ENCODE measurements around the gene KCNIP4. TPM values are rescaled to one million over a fixed set of nuclear protein-coding genes. Genes with fewer than 3 reads are reported as not detected.

KCNIP4 gene
- total and polyA plus RNA-seq, 9 of the 15 experiments (the other 6 are each of a cell fraction or from before 2014, with no cell fraction given), result 0.25 to 0.41 TPM; not detected in 7

DNA sequence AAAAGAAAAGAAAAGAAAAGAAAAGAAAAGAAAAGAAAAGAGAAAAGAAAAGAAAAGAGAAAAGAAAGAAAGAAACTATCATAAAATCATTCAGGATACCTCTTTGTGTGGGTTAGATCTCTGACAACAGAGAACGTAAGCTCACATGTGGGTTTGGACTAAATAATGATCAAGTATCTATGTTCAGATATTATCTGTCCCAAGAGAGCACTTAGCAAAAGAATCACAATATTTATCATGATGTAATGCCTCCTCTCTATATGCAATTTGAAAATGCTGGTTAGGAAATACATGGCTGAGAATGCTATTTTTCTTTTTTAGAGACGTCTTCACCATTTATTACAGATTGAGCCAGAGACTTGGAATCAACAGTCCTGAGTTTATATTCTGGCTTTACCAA lies 191.3 kb downstream of the KCNIP4 start:
- WGBS (ENCODE audit: insufficient coverage, low coverage, missing lambda C conversion rate), result 0% methylated on average over 2 of the region's 2 CpGs
- DNase-seq (ENCODE audit: extremely low read depth in 1 of 4, low spot score in 3 of 4), result no peak
- Histone ChIP-seq H2AFZ (ENCODE audit: low read depth, low read length) (no peak overlapping the region), H3K79me2 (ENCODE audit: control insufficient read depth, insufficient read depth, low read length) (no peaks in the 10 kb centered on the region), H3K9me1 (ENCODE audit: control insufficient read depth, insufficient read depth, low read length) (no peaks in the 10 kb centered on the region), H3K4me1 (replicated peaks in 1 of 2; ENCODE audit: control insufficient read depth in 2 of 2, insufficient read depth in 2 of 2, low read length in 2 of 2) (no peaks in the 10 kb centered on the region), H4K20me1 (replicated peaks; ENCODE audit: control insufficient read depth, insufficient read depth, low read length) (no peaks in the 10 kb centered on the region), H3K4me3 (no peak overlapping the region), H3K27me3 (ENCODE audit: control insufficient read depth in 2 of 2, insufficient read depth in 2 of 2, low read length in 2 of 2) (no peaks in the 10 kb centered on the region), H3K9ac (ENCODE audit: insufficient read depth in 1 of 2, low read depth in 2 of 2, low read length in 2 of 2) (no peak overlapping the region), H3K36me3 (ENCODE audit: control insufficient read depth, insufficient read depth, low read length) (no peaks in the 10 kb centered on the region), H3K9me3 (replicated peaks; ENCODE audit: control insufficient read depth, insufficient read depth, low read depth, low read length) (no peaks in the 10 kb centered on the region; the same call in 1 of the 2 replicates), H3K4me2 (ENCODE audit: insufficient read depth, low read length) (no peak overlapping the region), H3K27ac (ENCODE audit: extremely low read depth, low read depth, low read length) (no peak overlapping the region)
- intact Hi-C loops (cut with micrococcal nuclease), result no loop called here
- FAIRE-seq, result no peak
- POLR2A ChIA-PET, result no interaction called here
- BruUV-seq (replicated peaks), result no TSS peak
- in situ Hi-C loops (cut with MboI), result loop anchor here (25.0 kb wide), 1 partner anchor 1345 kb away; no protein-coding TSS in a partner anchor
- CTCF ChIA-PET (ENCODE audit: low intra/inter-chr PET ratio), result no interaction called here
- no peak for TF ChIP-seq SMARCC2 (IDR thresholded peaks at IDR 0.05; ENCODE audit: low read depth)
- TF ChIP-seq NFATC3 (IDR thresholded peaks at IDR 0.05), result no peak
- TF ChIP-seq CHD7 (IDR thresholded peaks at IDR 0.05; ENCODE audit: low read depth, low read length), result no peak
- no peak for TF ChIP-seq ETV5 (CRISPR knock-in tag; IDR thresholded peaks at IDR 0.05; ENCODE audit: low read depth)
- no peak for TF ChIP-seq YBX1 (IDR thresholded peaks at IDR 0.05)
- TF ChIP-seq NUFIP1 (IDR thresholded peaks at IDR 0.05; ENCODE audit: partially characterized antibody), result no peak
- TF ChIP-seq ZKSCAN8 (CRISPR knock-in tag; IDR thresholded peaks at IDR 0.05), result no peak
- TF ChIP-seq RBM14 (IDR thresholded peaks at IDR 0.05; ENCODE audit: borderline replicate concordance, insufficient read depth, low read depth, low read length), result no peak
- no peak for TF ChIP-seq PTBP1 (IDR thresholded peaks at IDR 0.05; ENCODE audit: low read depth, low read length)
- no peak for TF ChIP-seq DACH1 (IDR thresholded peaks at IDR 0.05; ENCODE audit: partially characterized antibody)
- no peak for TF ChIP-seq PATZ1 (CRISPR knock-in tag; IDR thresholded peaks at IDR 0.05; ENCODE audit: borderline replicate concordance)
- no peak for ATAC-seq
